GM19239 (cell line): ENCODE measurements around the gene TOPBP1.
"Not testable (repeated sequence)": the region's sequence is repeated elsewhere in the genome, so short reads cannot be mapped to it uniquely, and the experiment has no call there.

Source experiments
- DNase-seq: peaks from one replicate; pipeline ENCODE4 v3.0.0; 2011; ENCODE audit warnings: low spot score; ENCODE audit not compliant: insufficient read length
- FAIRE-seq: peaks from 2 replicates; lab custom pipeline; 2011; peaks lifted over from hg19 to GRCh38; lab: Jason Lieb, UNC

TOPBP1 gene

GRCh38 chr3:133661454-133662277 is at the start of gene TOPBP1:
Gene TOPBP1 (minus strand): TSS chr3:133661941. CDS start chr3:133661127, 814 bp downstream.
- peak; percentile 94 for FAIRE-seq
- peak; percentile 88 for DNase-seq

- DNase-seq (no peak), FAIRE-seq (no peak)
Observed at GRCh38 chr3:133711013-133711412, 49.3 kb upstream of the TOPBP1 start.

GRCh38 chr3:133709139-133709750 is 47.5 kb upstream of the TOPBP1 start:
- DNase-seq (no peak), FAIRE-seq (no peak)

GRCh38 chr3:133706033-133706432 is 44.3 kb upstream of the TOPBP1 start:
- FAIRE-seq (no peak), DNase-seq (no peak)

- DNase-seq (no peak), FAIRE-seq (no peak)
Observed at GRCh38 chr3:133703915-133704314, 42.2 kb upstream of the TOPBP1 start.

- FAIRE-seq (no peak), DNase-seq (no peak)
Observed at GRCh38 chr3:133701435-133702358, 40.0 kb upstream of the TOPBP1 start.

- FAIRE-seq (no peak), DNase-seq (no peak)
Observed at GRCh38 chr3:133700351-133700750, 38.6 kb upstream of the TOPBP1 start.

- DNase-seq (no peak), FAIRE-seq (no peak)
Observed at GRCh38 chr3:133699903-133700302, 38.2 kb upstream of the TOPBP1 start.

- FAIRE-seq: no peak
- no peak for DNase-seq
Observed at GRCh38 chr3:133699467-133699866, 37.7 kb upstream of the TOPBP1 start.

GRCh38 chr3:133697960-133698359 is 36.2 kb upstream of the TOPBP1 start:
- no peak for DNase-seq
- FAIRE-seq: no peak

- DNase-seq (no peak), FAIRE-seq (no peak)
Observed at GRCh38 chr3:133695560-133696171, 33.9 kb upstream of the TOPBP1 start.

- FAIRE-seq: no peak
- no peak for DNase-seq
Observed at GRCh38 chr3:133694288-133695268, 32.8 kb upstream of the TOPBP1 start.

- DNase-seq (no peak), FAIRE-seq (no peak)
Observed at GRCh38 chr3:133693821-133694220, 32.1 kb upstream of the TOPBP1 start.

GRCh38 chr3:133692759-133693158 is 31.0 kb upstream of the TOPBP1 start:
- FAIRE-seq (no peak), DNase-seq (no peak)

GRCh38 chr3:133691273-133692107 is 29.7 kb upstream of the TOPBP1 start:
- DNase-seq (no peak), FAIRE-seq (no peak)

GRCh38 chr3:133677993-133678392 is 16.3 kb upstream of the TOPBP1 start:
- not testable (repeated sequence) for FAIRE-seq, DNase-seq

GRCh38 chr3:133676336-133677118 is 14.8 kb upstream of the TOPBP1 start:
- FAIRE-seq (no peak), DNase-seq (no peak)
